GM23338 (cell line): ENCODE measurements around the gene MAT2B. TPM values are rescaled to one million over a fixed set of nuclear protein-coding genes. Genes with fewer than 3 reads are reported as not detected.

Source experiments
- ATAC-seq: fragments of 200-7000 bp; cut with Tn5 transposase; 3 replicates; pipeline ENCODE4 v1.9.1; 2020
- DNase-seq: peaks from one replicate; pipeline ENCODE4 v3.0.0-alpha.2; 2015; ENCODE audit warnings: low spot score
- H2AFZ ChIP-seq: fragments of 200-600 bp; sonication (generic); 2 replicates; pipeline ENCODE4 v1.8.0; 2016; ENCODE audit warnings: antibody characterized with exemption, mild to moderate bottlenecking, moderate library complexity
- H3F3A ChIP-seq: fragments of 200-600 bp; sonication (generic); replicated peaks from 2 replicates; pipeline ENCODE4 v1.8.0; 2017; ENCODE audit warnings: antibody characterized with exemption, mixed run types, low read depth
- H3K27ac ChIP-seq: fragments of 200-600 bp; sonication (generic); 2 replicates; pipeline ENCODE4 v1.6.1; 2016; ENCODE audit warnings: low read depth
- H3K27me3 ChIP-seq: fragments of 200-600 bp; sonication (generic); 2 replicates; pipeline ENCODE4 v1.8.0; 2016; ENCODE audit warnings: mild to moderate bottlenecking, mixed run types, moderate library complexity; ENCODE audit not compliant: insufficient read depth
- H3K36me3 ChIP-seq: fragments of 200-600 bp; sonication (generic); 2 replicates; pipeline ENCODE4 v1.8.0; 2016; ENCODE audit warnings: mild to moderate bottlenecking; ENCODE audit not compliant: insufficient read depth
- H3K4me1 ChIP-seq: fragments of 200-600 bp; sonication (generic); 2 replicates; pipeline ENCODE4 v1.8.0; 2016; ENCODE audit warnings: mild to moderate bottlenecking, moderate library complexity; ENCODE audit not compliant: insufficient read depth
- H3K4me2 ChIP-seq: fragments of 200-600 bp; sonication (generic); 2 replicates; pipeline ENCODE4 v1.7.1; 2017; ENCODE audit warnings: mixed run types
- H3K4me3 ChIP-seq: fragments of 200-600 bp; sonication (generic); 2 replicates; pipeline ENCODE4 v1.6.1; 2016; ENCODE audit warnings: mixed run types
- H3K79me2 ChIP-seq: fragments of 200-600 bp; sonication (generic); replicated peaks from 2 replicates; pipeline ENCODE4 v1.8.0; 2017; ENCODE audit warnings: mild to moderate bottlenecking; ENCODE audit not compliant: insufficient read depth
- H3K9me2 ChIP-seq: fragments of 200-600 bp; sonication (generic); 2 replicates; pipeline ENCODE4 v1.8.0; 2017; ENCODE audit not compliant: insufficient read depth
- H4K20me1 ChIP-seq: fragments of 200-600 bp; sonication (generic); replicated peaks from 2 replicates; pipeline ENCODE4 v1.8.0; 2017; ENCODE audit warnings: mild to moderate bottlenecking; ENCODE audit not compliant: insufficient read depth
- H3K27ac Mint-ChIP-seq: 2 replicates; pipeline ENCODE4 v1.8.0; 2020; ENCODE audit warnings: inconsistent platforms, mild to moderate bottlenecking, moderate library complexity, mixed read lengths
- H3K27me3 Mint-ChIP-seq: 3 replicates; pipeline ENCODE4 v1.8.0; 2022; ENCODE audit warnings: low read depth, mild to moderate bottlenecking, moderate library complexity, mixed read lengths, inconsistent platforms; ENCODE audit not compliant: insufficient read depth, poor library complexity
- H3K36me3 Mint-ChIP-seq: 3 replicates; pipeline ENCODE4 v1.8.0; 2021; ENCODE audit warnings: low read depth, mild to moderate bottlenecking, inconsistent platforms, moderate library complexity, mixed read lengths
- H3K4me1 Mint-ChIP-seq: 3 replicates; pipeline ENCODE4 v1.8.0; 2020; ENCODE audit warnings: mild to moderate bottlenecking, inconsistent platforms, mixed read lengths
- H3K4me3 Mint-ChIP-seq: 3 replicates; pipeline ENCODE4 v1.8.0; 2021; ENCODE audit warnings: moderate library complexity, mild to moderate bottlenecking, inconsistent platforms, mixed read lengths
- H3K9me3 Mint-ChIP-seq: 3 replicates; pipeline ENCODE4 v1.8.0; 2020; ENCODE audit warnings: moderate library complexity, mild to moderate bottlenecking, inconsistent platforms, mixed read lengths
- CREB1 ChIP-seq: fragments of 250-450 bp; sonication (Bioruptor Pico); IDR thresholded peaks from 2 replicates; pipeline ENCODE4 v1.5.0; 2020; ENCODE audit warnings: low read depth, mild to moderate bottlenecking, moderate library complexity
- CTCF ChIP-seq, 2 experiments: fragments of 200-600 bp in 1 of 2; sonication (generic) in 1 of 2; conservative IDR thresholded peaks; 2 replicates each; pipeline versions ENCODE4 v1.5.1 to v1.6.1; 2016 to 2017; ENCODE audit warnings: antibody characterized with exemption in 2 of 2, low read depth in 2 of 2, mild to moderate bottlenecking in 2 of 2, moderate library complexity in 1 of 2
- ETS1 ChIP-seq: IDR thresholded peaks from 2 replicates; pipeline ENCODE4 v1.6.1; 2016; ENCODE audit warnings: antibody characterized with exemption
- EZH2 ChIP-seq: fragments of 200-600 bp; sonication (generic); IDR thresholded peaks from one replicate; pipeline ENCODE4 v1.8.0; 2017; ENCODE audit warnings: antibody characterized with exemption, mild to moderate bottlenecking, low read depth; ENCODE audit not compliant: unreplicated experiment
- EZH2phosphoT487 ChIP-seq: fragments of 200-600 bp; sonication (generic); IDR thresholded peaks from one replicate; pipeline ENCODE4 v1.8.1; 2018; ENCODE audit warnings: antibody characterized with exemption; ENCODE audit not compliant: unreplicated experiment
- JUNB ChIP-seq: IDR thresholded peaks from one replicate; pipeline ENCODE4 v1.6.1; 2016; ENCODE audit warnings: antibody characterized with exemption; ENCODE audit not compliant: unreplicated experiment
- NANOG ChIP-seq: IDR thresholded peaks from 2 replicates; pipeline ENCODE4 v1.6.1; 2016; ENCODE audit warnings: antibody characterized with exemption, borderline replicate concordance
- POLR2AphosphoS5 ChIP-seq: IDR thresholded peaks from 2 replicates; pipeline ENCODE4 v1.6.1; 2016; ENCODE audit warnings: antibody characterized with exemption, low read depth
- REST ChIP-seq: IDR thresholded peaks from one replicate; pipeline ENCODE4 v1.6.1; 2018; ENCODE audit warnings: antibody characterized with exemption; ENCODE audit not compliant: unreplicated experiment
- STAT1 ChIP-seq: IDR thresholded peaks from one replicate; pipeline ENCODE4 v1.6.1; 2016; ENCODE audit warnings: antibody characterized with exemption; ENCODE audit not compliant: unreplicated experiment
- ZNF114 ChIP-seq: fragments of 250-450 bp; sonication (Bioruptor Pico); IDR thresholded peaks from 2 replicates; pipeline ENCODE4 v1.5.0; 2020; ENCODE audit warnings: mild to moderate bottlenecking, moderate library complexity
- ZNF462 ChIP-seq: fragments of 250-450 bp; sonication (Bioruptor Pico); IDR thresholded peaks from 2 replicates; pipeline ENCODE4 v1.5.0; 2020; ENCODE audit warnings: mild to moderate bottlenecking, moderate library complexity
- polyA plus RNA-seq: library from polyadenylated mRNA; unstranded; fragments of >200 nt; fragmentation: Nextera tagmentation; extraction: Ambion mirVana; gene quantifications from 2 replicates; pipeline ENCODE4 v1.2.1, GENCODE V29; 2016
- total RNA-seq: library from RNA; depleted of rRNA; stranded (reverse); fragments of >200 nt; shearing (Covaris generic); gene quantifications from 2 replicates; pipeline ENCODE4 v1.2.3, GENCODE V29; 2014

Gene MAT2B
- total and polyA plus RNA-seq, 2 experiments from 2014 or later = 81.4 to 120 TPM

- TF ChIP-seq ETS1 = no peak
- no peak for TF ChIP-seq STAT1
- no peak for TF ChIP-seq CREB1 (CRISPR knock-in tag)
- TF ChIP-seq POLR2AphosphoS5 = no peak
These were observed 37.4 kb downstream of the MAT2B start (continued) for GRCh38 chr5:163542771-163543170.

- no peaks in the 10 kb centered on the region for H4K20me1 ChIP-seq
- H3K4me2 ChIP-seq = peak overlapping the region; percentile 51; the same call in 1 of the 2 replicates
- no peaks in the 10 kb centered on the region for H3K79me2 ChIP-seq
- H3K4me3 Mint-ChIP-seq = no peak overlapping the region
- peaks cover 3% of the 10 kb centered on the region for H3K27me3 Mint-ChIP-seq
- ATAC-seq (peak; percentile 63), DNase-seq (peak; percentile 33)
- H3K27me3 ChIP-seq = no peaks in the 10 kb centered on the region
- peaks cover 15% of the 10 kb centered on the region for H3K4me1 ChIP-seq
- no peak overlapping the region for H3K27ac ChIP-seq
- H3K9me3 Mint-ChIP-seq = no peaks in the 10 kb centered on the region
- H3K4me1 Mint-ChIP-seq = peaks cover 13% of the 10 kb centered on the region
- H3K27ac Mint-ChIP-seq = no peak overlapping the region
- H3K36me3 Mint-ChIP-seq = no peaks in the 10 kb centered on the region
- H3K36me3 ChIP-seq = no peaks in the 10 kb centered on the region
- no peaks in the 10 kb centered on the region for H3K9me2 ChIP-seq
- H3K4me3 ChIP-seq = no peak overlapping the region
- H2AFZ ChIP-seq = no peak overlapping the region
- H3F3A ChIP-seq = no peaks in the 10 kb centered on the region
- TF ChIP-seq ETS1 = no peak
- no peak for TF ChIP-seq EZH2phosphoT487
- no peak for TF ChIP-seq ZNF462 (CRISPR knock-in tag)
- TF ChIP-seq ZNF114 (CRISPR knock-in tag) = no peak
- TF ChIP-seq JUNB = no peak
- TF ChIP-seq STAT1 = no peak
- TF ChIP-seq CTCF (conservative IDR thresholded peaks at IDR 0.05; ENCODE audit: low read depth in 2 of 2) = no peak
- TF ChIP-seq EZH2 = no peak
- TF ChIP-seq REST = no peak
- no peak for TF ChIP-seq POLR2AphosphoS5
- no peak for TF ChIP-seq NANOG
These were observed 38.6 kb downstream of the MAT2B start for GRCh38 chr5:163544041-163544440.
